ENCODE results near the gene PCDHB1.

PCDHB1 gene, protein sequence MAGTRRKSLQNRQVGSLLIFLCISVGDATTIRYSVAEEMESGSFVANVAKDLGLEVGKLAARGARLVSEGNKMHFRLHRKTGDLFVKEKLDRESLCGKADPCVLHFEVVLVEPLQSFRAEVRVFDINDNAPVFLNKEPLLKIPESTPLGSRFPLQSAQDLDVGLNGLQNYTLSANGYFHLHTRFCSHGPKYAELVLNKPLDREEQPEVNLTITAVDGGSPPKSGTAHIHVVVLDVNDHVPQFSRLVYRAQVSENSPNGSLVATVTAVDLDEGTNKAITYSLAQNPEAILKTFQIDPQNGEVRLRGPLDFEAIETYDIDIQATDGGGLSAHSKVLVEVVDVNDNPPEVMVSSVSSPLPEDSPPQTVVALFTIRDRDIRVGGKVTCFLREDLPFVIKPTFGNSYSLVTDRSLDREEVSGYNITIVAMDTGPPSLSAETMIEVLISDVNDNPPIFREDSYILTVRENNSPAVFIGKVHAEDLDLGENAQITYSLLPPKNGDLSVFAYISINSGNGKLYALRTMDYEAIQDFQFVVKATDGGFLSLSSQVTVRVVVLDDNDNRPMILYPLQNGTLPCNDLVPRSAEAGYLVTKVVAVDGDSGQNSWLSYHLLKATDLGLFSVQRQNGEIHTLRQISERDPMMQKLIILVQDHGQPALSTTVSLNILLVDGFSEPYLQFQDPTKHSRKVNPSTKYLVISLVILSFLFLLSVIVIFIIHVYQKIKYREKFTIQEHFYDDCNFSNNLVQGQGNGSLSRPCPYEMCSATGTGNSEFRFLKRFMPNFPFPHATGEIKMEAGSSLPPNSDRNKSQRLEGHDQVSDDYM
- total RNA-seq = 0 reads per million in 2 donors

DNA sequence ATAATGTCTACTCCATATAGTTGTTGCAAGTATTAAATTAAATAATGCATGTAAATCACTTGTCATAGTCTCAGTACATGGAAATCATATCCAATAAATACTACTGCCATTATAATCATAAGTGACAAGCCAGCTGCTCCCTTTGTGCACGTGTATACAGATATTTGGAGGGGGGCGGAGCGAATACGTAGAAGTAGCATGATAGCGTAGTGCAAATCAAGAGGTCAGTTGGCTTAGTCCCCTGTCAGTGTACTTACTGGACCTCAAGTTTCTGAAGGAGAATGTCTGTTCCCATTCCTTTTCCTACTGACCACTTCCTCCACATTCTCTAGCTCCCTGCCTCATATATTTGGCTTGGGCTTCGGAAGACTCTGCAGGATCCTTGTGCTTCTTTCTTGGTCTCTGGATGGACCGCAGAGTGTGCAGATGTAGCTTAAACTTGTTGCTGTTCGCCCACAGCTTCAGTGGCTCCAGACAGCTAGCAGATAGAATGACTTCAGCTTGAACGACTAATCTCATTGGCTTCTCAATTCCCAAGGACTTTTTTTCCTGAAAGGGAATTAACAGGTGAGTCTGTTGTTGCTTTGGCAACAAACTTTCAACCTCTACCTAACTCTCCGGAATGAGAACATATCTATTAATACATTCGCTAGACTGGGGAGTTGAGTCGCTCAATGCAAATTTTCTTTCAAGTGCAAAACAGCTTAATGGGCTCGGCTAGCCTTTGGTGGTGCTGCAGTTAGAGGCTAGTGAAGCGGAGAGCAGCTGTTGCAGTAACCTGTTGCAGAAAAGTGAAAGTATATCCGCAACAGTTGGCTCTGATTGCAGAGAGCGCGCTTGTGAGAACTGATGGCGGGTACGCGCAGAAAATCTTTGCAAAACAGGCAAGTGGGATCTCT is at the start of gene PCDHB1:
PCDHB1 (plus strand) TSS at position 753 of the 899 bp plus-strand sequence; CDS start at position 850, 97 bp downstream.
- DNase-seq = no peak

DNA sequence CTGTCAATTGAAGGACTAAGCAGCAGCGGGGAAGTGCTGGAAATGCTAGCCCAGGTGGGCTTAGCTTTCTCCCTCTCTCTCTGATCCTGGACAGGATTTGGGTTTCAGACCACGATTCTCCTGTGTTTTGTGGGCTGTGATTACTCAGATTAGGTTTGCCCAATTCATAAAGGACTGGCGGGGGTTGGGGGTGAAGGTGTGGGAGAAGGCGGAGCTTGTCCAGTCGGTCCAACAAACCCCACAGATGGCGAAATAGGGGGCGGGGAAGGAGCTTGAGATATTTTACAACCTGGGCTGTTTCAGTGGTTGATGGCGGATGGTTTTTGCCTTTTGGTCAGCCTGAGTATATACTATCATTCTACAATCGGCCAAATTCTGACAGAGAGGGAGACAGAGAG is 49.7 kb upstream of the PCDHB1 start:
- DNase-seq = no peak

DNA sequence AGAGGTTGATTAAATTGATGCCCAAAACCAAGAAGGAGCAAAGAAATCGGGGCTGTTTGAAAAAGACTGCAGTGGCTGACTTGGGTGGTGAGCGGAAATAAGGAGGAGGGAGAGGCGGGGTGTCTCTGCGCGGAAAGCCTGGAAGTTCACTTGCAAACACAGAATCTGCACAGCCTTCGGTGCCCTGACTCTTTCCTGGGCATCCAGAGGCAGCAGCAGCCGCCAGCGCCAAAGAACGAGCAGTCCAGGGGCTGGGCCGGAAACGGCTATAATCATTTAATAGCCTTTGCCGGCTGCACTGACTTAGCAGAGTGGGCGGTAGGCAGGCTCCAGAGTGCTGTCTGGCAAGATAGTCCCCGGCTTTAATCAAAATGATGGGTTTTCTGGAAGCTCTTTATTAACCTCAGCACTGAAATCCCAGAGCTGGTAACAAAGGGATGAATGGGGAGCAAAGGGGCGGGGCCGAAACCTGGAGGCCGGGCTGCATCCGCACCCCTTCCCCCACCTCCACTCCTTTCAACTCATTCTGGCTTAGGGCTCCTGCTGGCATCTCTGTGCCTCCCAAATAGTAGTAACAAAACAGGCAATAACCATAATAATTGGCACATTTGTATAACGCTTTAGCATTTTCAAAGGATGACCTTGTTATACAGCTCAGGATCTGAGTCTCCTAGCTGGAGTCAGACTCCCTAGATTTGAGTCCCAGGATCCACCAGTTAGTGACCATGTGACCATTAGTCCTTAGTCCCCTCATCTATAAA is 49.1 kb upstream of the PCDHB1 start:
- DNase-seq = no peak

DNA sequence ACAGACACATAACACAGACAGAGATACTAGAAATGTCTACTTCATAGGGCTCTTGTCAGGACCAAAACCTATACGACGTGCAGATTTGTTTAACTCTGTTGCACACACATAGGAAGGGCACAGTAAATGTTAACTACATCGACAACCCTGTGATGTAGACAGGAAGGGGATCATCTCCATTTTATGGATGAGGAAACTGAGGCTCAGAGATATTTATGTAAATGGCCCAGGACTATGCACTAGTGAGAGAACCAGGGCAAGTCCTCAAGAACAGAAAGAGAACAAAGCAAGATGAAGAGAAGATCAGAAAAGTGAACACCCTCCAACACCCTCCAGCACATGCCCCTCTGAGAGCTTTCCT is 48.6 kb upstream of the PCDHB1 start:
- no peak for DNase-seq

DNA sequence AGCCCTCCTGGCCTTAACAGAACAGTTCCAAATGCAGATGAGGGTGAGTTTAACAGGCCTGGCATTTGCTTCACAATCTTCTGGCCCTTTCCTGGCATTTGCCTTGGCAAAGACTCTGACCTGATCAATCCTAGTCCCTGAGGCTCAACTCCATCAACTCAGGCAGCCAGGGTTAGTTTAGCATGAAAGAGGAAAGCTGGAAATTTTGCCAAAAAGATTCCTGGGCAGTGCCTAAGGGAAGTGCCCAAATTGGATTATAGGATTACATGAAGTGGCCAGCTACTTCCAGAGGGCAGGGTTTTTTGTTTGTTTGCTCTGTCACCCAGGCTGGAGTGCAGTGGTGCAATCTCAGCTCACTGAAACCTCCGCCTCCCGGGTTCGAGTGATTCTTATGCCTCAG is 48.1 kb upstream of the PCDHB1 start:
- DNase-seq = no peak

DNA sequence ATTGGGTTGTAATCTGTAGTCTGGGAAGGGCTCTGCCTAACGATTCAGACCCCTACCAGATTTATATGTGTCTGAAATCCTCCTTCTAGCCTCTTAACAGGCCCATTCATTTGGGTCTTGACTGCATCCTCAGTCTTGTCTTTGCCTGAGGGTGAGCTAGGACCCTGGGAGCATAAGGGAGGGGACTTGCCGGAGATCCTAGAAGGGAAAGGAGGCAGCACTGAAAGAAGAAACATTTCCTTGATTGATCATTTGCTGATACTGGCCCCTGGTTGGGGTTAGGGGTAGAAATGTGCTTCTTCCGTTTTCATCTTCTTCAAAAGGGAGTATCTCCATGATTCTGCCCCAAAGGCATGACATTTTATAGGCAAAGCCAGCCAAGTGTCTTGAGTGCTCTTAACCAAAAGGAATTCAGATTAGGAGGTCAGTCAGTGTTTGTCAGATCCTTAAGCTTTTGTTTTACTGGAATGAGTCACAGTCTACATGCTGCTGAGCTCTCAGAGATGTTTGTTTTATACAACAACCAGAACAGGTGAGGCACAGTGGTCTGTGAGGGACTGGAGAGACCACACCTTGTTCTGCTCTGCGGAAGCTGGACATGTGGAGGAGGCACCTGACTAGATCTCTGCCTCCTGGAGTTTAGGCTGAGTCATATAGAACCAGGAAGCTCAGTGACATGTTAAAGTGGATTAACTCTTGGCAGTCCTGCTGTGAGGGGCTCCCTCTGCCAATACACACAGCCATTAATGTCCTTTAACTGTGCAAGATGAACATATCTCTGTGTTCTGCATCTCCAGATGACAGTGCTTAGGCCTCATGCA is 47.2 kb upstream of the PCDHB1 start:
- DNase-seq = no peak

DNA sequence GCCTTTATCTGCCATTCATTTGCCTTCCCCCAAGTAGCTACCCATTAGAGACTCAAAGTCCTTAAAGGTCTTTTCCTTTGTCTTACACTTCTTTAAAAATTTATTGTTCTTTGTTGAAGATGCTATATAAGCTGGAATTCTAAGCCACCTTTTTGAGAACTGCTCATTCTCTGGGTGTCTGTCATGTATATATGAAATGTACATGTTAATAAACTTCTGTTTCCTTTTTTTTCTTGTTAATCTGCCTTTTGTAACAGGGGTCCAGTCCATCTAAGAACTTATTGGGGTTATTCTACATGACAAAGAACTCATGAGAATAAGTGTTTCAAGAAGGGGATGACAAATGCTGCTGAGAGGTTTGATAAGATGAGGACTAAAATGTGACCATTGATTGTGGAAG is 43.4 kb upstream of the PCDHB1 start:
- DNase-seq = no peak

DNA sequence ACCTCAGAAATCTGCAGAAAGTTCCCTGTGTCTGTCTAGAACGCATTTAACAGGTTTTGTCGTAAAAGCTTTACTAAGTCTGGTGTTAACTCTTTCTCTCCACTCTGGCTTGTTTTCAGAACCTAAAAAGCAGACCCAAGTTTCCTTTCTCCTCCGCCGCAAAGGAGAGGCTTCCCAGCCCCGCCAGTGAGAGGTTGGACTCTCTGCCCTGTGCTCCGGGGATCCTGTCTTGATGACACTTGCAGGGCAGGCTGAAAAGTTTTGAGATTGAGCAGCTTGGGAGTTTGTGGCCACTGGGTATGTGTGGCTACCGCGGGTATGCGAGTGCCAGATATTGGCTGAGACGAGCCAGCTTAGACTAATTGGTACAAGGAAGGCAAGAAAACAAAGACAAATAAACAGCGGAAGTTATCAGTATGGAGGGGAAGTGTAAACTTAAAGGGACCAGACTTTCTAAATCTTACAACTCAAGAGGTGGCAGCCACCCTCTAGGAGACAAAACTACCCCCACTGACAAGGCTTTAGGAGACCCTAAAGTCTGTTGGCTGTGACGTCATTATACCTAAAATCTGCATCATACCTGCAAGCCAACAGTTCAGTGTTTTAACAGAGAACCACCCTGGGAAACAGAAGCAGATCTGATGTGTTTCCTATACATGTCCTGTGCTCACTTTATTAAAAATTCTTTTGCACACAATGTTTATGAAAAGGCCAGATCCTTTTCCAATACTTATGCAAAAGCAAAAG is 41.0 kb upstream of the PCDHB1 start:
- no peak for DNase-seq

DNA sequence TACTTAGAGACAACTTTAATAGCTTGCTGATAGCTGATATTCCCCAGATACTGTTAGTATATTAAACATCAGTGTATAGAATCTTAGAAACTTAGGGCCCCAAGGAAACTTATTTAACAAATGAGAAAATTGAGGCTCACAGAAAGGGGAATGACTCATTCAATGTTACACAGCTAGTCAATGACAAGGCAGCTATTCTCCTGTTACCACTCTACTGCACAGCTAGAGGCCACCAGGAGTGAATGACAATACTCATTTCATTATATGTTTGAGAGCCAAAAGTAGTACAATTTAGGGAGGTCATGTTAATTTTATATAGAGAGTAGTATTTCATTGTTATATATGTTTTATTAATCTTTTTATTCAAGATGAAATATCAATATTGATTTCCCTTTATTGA is 33.2 kb upstream of the PCDHB1 start:
- no peak for DNase-seq

DNA sequence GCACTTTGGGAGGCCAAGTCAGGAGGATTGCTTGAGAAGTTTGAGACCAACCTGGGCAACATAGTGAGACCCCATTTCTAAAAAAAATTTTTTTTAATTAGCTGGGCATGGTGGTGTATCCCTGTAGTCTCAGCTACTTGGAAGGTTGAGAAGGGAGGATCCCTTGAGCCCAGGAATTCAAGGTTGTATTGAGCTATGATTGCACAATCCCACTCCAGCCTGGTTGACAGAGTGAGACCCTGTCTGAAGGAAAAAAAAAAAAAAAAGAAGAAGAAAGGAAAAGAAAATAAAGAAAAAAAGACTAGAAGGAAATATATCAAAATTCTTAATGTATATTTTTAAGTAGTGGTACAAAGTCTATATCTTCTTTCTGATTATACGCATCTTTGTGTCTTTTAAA is 28.8 kb upstream of the PCDHB1 start:
- no peak for DNase-seq

DNA sequence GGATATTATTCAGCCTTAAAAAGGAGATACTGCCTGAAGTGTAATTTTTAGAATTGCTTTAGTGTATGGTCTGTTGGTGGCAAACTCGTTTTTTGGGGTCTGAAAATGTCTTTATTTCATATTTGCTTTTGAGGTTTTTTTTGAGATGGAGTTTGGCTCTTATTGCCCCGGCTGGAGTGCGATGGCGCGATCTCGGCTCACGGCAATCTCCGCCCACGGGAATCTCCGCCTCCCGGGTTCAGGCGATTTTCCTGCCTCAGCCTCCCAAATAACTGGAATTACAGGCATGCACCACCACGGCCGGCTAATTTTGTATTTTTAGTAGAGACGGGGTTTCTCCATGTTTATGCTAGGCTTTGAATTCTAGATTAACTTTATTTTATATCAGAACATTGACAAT is 20.2 kb upstream of the PCDHB1 start:
- no peak for DNase-seq

DNA sequence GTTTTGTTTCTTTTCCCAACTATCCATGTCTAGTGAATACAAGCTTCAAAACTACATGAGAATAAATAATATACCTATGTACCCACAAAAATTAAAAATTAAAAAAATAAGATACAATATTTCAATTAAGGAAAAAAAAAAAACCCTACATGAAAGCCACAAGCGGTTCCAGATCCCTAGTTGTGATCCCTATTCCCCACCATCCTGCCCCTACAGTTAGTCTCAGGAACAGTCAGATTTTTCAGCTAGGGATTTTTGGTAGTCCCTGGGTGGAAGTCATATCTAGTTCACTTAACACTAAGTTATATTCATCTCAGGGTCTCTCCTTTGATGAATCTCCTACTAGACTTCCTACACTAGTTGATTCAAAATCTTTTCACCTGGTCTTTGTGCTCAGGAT is 18.5 kb upstream of the PCDHB1 start:
- no peak for DNase-seq

DNA sequence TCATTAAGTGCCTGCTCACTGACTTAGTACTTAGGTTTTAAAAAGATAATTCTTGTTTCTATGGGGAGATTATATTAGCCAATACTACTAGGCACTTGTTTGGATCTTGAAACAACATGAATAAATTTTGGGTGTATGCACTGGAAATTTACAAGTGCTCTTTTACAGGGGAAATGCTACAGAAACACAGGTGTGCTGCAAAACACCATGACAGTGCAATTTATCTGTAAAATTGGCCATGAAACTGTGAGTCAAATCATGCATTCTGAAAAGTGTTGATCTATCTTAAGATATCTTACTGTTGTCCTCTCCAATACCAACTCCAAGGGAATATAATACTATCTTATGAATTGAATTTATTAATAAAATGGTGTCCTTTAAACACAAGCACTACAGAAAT is 12.1 kb upstream of the PCDHB1 start:
- no peak for DNase-seq

DNA sequence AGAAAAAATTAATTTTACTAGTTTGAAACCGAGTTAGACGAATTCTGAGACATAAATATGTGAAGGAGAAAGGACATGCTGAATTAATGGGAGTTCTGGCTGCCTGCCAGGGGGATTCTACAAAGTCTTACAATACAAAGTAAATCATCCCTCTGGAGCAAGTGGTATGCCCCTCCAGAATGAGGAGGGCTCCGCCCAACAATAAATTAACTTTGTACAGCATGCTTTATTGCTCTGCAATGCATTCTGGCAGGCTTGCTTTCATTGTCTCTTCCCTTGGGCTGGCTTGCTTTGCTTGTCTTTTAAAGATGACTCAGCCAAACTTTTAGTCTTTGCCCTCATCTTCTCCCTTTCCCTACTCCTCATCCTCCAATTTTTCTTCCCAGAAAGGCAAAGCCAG is 11.7 kb upstream of the PCDHB1 start:
- DNase-seq = no peak

DNA sequence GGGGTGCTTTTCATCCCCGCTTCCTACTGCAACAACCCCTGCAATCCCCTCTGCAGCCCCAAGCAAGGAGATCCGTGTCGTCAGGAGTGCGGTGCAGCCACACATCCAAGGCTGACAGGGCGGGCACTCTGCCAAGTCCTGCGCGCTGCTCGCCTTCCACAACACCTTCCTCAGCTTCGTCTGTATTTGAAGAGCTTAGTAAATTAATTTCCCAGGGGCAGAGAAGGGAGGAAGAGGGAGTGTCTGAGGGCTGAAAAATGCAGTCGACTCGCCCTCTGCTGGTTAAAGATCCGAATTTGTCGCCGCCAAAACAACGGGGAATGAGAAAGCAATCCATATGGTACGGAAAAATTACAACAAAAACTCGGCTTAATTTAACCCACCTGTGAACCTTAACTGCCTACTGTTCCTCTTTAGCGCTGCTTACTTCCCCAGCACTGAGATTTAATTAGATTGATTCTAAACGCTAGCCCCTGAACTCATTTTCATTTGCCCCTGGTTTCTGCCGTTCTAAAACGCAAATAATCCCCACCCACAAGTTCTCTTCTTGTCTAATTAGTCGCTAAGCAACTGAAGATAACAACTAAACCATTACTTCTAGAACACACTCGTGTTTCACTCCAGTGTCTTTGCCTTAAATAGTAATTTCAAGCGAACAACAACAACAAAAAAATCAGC is 10.9 kb upstream of the PCDHB1 start:
- DNase-seq = no peak

DNA sequence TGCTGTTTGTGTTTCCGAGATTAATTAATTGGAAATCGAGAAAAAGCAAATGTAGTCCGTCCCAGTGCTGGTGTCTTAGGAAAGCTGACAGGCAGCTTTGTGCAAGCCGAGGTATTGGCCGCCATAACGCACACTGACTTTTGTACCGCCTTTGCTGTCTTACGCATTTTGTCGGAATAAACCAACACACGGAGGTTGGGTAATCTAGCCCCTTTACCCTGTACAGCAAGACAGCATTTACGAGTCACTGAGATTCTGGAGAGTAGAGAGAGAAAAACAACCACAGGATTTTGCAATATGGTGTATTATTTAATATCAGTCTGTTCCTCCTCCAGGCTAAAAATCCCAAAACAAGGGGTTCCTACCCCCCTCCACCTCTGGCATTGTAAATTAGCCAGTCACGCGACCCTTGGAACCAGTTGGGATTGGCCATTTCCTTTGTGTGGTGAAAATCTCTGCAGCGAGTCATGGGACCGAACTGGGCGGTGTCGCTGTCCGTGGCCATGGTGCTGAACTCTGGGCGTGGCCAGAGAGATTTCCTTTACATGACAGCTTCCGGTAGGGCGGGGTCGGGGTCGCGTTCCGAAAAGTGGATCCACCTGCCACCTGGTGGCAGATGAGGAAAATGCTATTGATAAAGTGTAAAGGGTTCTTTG is 10.3 kb upstream of the PCDHB1 start:
- peak; percentile 10 to 78 (median 46) for DNase-seq

DNA sequence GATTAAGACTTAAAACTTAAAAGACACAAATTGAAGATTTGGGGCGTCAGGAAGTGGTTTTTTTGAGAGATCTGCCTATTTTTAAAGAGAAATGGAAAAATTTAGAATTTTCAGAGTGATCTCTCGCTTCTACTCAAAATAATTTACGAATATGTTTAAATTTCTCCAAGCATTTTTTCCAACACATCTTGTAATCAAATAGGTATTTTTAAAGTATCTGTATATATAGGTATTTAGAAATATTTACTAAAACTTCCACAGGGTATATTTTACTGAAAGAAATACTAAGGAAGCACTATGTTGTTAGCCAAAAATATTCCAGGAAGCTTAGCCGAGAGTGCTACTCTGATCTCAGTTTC is 9.8 kb upstream of the PCDHB1 start:
- no peak for DNase-seq

DNA sequence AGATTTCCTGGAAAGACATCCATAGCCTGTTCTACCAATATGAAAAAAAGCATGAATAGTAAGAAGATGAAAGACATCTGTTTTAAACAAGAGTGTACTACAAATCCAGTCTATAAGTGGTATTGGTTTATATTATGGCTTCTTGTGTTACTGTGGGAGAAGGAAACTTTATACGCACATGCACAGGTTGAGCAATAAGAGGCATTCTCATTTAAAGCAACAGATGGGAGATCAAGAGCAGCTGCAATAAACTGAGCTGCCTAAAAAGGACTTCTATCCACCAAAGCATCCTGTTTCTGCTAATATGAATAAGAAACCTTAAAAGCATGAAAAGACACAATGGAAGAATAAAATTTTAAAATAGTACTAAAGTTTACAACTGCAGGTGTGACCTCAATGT is 8.6 kb upstream of the PCDHB1 start:
- DNase-seq = no peak

DNA sequence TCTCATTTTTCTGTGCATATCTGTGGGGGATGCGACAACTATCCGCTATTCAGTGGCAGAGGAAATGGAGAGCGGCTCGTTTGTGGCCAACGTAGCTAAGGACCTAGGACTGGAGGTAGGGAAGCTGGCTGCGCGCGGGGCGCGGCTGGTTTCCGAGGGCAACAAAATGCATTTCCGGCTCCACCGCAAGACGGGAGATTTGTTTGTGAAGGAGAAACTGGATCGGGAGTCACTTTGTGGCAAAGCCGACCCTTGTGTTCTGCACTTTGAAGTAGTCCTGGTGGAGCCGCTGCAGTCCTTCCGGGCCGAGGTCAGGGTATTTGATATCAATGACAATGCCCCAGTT is 320 bp downstream of the PCDHB1 start:
- DNase-seq = no peak

DNA sequence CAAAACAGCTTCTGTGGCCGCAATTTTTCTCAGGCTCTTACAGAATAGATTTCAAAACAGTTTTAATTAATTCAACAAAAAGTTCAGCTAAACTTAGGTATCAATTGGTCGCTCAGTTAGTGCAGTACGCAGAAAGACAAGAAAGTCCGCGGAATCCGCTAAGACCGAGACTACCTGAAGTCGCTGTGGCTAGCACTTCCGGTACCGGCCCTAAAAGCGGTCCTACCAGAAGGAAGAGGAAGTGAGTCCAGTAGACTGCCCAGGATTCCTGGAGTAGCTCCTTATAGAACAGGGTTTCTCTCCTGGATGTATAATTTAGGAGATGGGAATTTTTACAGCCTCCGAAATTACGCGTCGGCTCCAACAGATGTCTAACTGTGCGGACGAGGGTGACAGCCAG is 26.7 kb downstream of the PCDHB1 start:
- no peak for DNase-seq

Measured in T-helper 2 cell (primary cell).